DND-41 (cell line): ENCODE data around the gene ASB13.

Source experiments
- EZH2 ChIP-seq: IDR thresholded peaks from 3 replicates; pipeline ENCODE4 v1.6.1; 2012; ENCODE audit warnings: borderline replicate concordance, low read depth, mild to moderate bottlenecking, moderate library complexity, low read length, inconsistent platforms; ENCODE audit not compliant: severe bottlenecking
- TF ChIP-seq, protein P1 (sequence below): IDR thresholded peaks from 2 replicates; pipeline ENCODE4 v1.5.1; 2012; ENCODE audit warnings: borderline replicate concordance, low read length, moderate library complexity, mild to moderate bottlenecking; ENCODE audit not compliant: poor library complexity, severe bottlenecking; ENCODE audit errors: extremely low read depth

DNA sequence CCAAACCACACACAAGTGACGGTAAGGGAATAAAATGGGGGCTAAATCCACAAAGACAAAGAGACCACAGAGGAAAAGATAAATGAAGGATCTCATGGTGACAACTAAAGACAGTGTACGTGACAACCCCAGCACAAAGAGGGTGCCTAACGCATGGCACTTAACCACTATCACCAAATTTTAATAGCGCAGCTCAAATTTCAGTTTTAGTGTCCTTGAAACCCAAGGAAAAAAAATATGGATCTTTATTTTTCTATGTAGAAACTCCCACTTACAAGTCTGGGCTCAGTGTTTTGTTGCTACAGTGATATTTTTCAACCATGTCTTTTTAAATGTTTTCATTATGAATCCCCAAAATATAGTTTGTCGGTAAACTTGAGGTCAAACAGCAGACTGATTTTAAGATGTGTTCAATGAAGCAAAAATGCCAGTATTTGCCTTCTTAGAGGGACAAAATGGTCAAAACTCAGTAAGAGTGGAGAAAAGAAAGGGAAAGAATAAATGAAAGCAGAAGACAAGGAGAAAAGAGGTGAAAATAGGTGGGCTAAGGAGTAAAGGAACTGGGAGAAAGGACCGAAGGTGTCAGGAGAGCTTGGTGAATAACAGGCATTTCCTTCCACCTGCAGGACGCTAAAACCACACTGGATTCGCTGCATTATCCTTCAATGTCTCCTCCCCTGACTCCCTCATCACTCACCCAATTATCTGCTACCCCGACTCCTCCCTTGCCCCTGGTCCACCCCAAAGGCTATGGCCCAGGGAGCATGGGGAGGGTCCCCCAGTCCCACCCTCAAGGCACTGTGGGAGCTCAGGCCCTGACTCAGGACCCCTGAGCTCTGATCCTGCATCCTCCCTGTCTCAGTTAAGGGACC lies 3.5 kb downstream of the ASB13 start:
- TF ChIP-seq, protein P1, sequence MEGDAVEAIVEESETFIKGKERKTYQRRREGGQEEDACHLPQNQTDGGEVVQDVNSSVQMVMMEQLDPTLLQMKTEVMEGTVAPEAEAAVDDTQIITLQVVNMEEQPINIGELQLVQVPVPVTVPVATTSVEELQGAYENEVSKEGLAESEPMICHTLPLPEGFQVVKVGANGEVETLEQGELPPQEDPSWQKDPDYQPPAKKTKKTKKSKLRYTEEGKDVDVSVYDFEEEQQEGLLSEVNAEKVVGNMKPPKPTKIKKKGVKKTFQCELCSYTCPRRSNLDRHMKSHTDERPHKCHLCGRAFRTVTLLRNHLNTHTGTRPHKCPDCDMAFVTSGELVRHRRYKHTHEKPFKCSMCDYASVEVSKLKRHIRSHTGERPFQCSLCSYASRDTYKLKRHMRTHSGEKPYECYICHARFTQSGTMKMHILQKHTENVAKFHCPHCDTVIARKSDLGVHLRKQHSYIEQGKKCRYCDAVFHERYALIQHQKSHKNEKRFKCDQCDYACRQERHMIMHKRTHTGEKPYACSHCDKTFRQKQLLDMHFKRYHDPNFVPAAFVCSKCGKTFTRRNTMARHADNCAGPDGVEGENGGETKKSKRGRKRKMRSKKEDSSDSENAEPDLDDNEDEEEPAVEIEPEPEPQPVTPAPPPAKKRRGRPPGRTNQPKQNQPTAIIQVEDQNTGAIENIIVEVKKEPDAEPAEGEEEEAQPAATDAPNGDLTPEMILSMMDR: no peak
- no peak for TF ChIP-seq EZH2
